ENCODE data around the gene SLC15A1. TPM values are rescaled to one million over a fixed set of nuclear protein-coding genes. Genes with fewer than 3 reads are reported as not detected.

Gene SLC15A1
- total RNA-seq, 2 donors from 2014 or later: 16.8 to 35.7 TPM

GRCh38 chr13:98677398-98677797, 75.1 kb downstream of the SLC15A1 start:
- ATAC-seq (no peak), DNase-seq (no peak)
- intact Hi-C loops (cut with DNase I, micrococcal nuclease): loop anchor here (10.0 kb wide), 2 partner anchors 233 to 823 kb away; no protein-coding TSS in a partner anchor

DNA sequence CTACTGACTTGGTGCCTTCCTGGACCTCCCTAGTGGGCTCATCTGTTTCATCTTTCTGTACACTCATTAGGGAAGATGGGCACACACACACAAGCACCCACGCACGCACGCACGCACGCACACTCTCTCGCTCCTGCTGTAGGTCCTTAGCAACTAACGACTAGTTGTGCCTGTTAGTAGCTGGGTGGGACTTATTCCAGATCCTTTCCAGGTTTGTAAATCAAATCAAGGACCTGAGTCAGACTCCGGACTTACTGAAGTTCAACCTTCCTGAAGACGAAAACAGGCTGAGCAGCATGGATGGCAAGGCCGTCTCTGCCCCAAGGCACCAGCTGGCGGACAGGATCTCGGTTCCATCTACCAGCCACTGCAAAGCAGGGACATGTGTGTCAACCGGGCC, 76.2 kb downstream of the SLC15A1 start:
- DNase-seq (no peak), ATAC-seq (no peak)
- intact Hi-C loops (cut with DNase I, micrococcal nuclease): loop anchor here (10.0 kb wide), 2 partner anchors 231 to 821 kb away; no protein-coding TSS in a partner anchor

- DNase-seq (no peak), ATAC-seq (no peak)
- intact Hi-C loops (cut with DNase I, micrococcal nuclease): loop anchor here (10.0 kb wide), 2 partner anchors 231 to 821 kb away; no protein-coding TSS in a partner anchor
These were observed 76.6 kb downstream of the SLC15A1 start for GRCh38 chr13:98675837-98676236.

- DNase-seq (no peak), ATAC-seq (no peak)
- intact Hi-C loops (cut with DNase I, micrococcal nuclease): loop anchor here (10.0 kb wide), 2 partner anchors 230 to 820 kb away; no protein-coding TSS in a partner anchor
These were observed 77.4 kb downstream of the SLC15A1 start for GRCh38 chr13:98675066-98675465.

GRCh38 chr13:98672947-98673613, 79.4 kb downstream of the SLC15A1 start:
- intact Hi-C loops (cut with DNase I, micrococcal nuclease): loop anchor here (10.0 kb wide), 2 partner anchors 228 to 818 kb away; no protein-coding TSS in a partner anchor
- DNase-seq (peak; percentile 74 to 78), ATAC-seq (peak; percentile 95)

DNA sequence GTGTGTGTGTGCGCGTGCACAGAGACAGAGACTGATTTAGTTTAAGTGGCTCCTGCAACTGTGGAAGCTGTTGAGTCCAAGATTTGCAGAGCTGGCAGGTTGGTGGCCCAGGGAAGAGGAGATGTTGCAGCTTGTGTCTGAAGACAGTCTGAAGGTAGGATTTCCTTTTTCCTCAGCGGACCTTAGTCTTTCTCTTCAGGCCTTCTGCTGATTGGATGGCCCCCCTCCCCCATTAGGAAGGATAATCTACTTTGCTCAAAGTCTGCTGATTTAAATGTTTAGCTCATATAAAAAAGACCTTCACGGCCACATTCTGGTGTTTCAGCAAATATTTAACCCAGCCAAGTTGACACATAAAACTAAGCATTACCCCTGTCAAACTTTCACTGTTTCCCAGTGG, 84.3 kb downstream of the SLC15A1 start:
- intact Hi-C loops (cut with DNase I, micrococcal nuclease): no loop called here
- no peak for ATAC-seq
- DNase-seq: no peak

DNA sequence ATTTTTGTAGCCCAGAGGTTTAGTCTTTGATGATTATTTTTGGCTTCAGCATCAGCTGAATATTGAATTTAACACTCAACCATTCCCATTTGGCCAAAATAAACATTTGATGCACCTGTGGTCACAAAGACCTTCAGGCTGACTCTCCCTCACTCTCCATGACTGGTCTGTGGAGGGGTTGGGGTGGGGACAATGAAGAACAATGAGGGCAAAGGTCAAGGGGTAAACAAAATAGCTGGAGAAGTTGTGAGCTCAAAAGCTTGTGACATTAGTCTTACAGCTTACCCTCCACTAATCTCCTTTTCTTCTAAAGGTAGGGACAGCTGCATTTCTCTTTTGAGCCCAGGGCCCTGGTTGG, 86.9 kb downstream of the SLC15A1 start:
- ATAC-seq (no peak), DNase-seq (no peak)
- intact Hi-C loops (cut with DNase I, micrococcal nuclease): no loop called here

- ATAC-seq: no peak
- intact Hi-C loops (cut with DNase I, micrococcal nuclease): no loop called here
- DNase-seq: no peak
These were observed 87.4 kb downstream of the SLC15A1 start for GRCh38 chr13:98664924-98665637.

- ATAC-seq: no peak
These were observed 88.0 kb downstream of the SLC15A1 start for GRCh38 chr13:98664510-98664909.

DNA sequence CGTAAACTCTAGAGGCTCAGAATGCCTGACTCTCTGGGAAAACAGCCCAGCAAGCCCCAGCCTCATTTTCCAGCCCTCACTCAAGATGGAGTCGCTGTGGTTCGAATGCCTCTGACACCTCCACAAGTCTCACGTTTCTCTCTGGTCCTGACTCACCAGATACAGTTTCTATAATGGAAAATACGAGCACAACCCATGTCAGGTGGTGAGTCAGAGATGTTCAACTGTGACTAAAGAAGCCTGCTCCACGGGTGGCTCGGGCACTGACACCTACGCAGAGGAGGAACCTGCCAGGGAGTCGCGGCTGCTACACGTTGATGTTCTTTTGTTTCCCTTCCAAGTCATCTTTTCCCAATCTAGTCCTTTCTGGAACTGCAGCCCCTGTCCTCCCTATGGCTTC, 88.4 kb downstream of the SLC15A1 start:
- no peak for ATAC-seq
- intact Hi-C loops (cut with DNase I, micrococcal nuclease): no loop called here
- DNase-seq: no peak

More at GRCh38 chr13:98664510-98664909, 88.0 kb downstream of the SLC15A1 start:
- intact Hi-C loops (cut with DNase I, micrococcal nuclease): no loop called here
- DNase-seq: no peak

- intact Hi-C loops (cut with DNase I, micrococcal nuclease): no loop called here
- peak; percentile 69 for ATAC-seq
- DNase-seq: no peak
These were observed 94.3 kb downstream of the SLC15A1 start for GRCh38 chr13:98658131-98658530.

DNA sequence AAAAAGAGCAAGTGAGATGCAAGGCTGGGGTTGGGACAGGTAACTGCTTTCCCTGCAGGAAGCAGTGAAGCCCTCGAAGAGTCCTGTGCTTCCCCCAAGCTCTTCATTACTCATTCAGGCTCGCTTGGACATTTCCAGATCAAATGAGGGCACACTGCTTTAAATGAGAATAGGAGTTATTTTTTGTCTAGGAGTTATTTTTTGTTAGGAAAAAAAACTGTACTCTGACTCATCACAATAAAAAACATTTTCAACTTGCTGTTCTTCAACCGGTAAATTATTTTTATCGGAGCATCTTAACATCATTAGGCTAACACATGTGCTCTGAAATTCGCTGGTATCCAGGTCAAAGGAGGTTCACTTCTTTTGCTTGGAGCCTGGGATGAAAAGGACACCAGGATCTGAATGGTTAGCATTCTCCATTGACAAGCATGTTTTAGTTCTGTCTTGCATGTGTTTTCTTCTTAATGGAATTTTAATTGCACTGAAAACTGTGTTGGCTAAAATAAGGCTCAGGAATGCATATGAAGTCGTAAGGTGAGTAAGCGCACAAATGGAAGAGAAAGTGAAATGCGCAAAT, 94.9 kb downstream of the SLC15A1 start:
- intact Hi-C loops (cut with DNase I, micrococcal nuclease): no loop called here
- ATAC-seq: no peak
- no peak for DNase-seq

GRCh38 chr13:98656223-98656622, 96.2 kb downstream of the SLC15A1 start:
- DNase-seq: no peak
- no peak for ATAC-seq
- intact Hi-C loops (cut with DNase I, micrococcal nuclease): no loop called here

DNA sequence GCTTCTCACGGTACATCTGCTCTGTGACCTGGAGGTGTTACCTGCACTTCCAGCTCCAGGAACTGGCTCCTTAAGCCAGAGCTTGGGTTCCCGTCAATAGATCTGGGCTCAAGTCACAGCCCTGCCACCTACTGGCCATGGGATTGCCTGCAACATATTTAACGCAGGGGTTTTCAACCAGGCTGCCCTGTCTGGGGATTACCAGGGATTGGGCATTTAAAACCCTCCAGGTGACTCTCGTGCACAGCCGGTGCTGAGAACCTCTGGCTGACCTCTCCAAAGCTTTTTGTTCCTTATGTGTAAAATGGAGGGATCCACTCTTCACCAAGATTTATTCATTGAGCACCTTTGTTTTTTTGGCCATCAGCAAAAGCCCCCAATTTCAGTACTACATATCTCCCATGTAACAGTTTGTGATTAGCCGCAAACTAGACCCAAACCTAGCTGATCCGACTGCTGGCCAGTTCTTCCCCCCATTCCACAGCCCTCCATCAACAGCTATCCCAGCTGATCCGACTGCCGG, 98.9 kb downstream of the SLC15A1 start:
- ATAC-seq (peak; percentile 56), DNase-seq (peak; percentile 85 to 90)
- intact Hi-C loops (cut with DNase I, micrococcal nuclease): loop anchor here in 1 of 2 donors (5.0 kb wide), 1 partner anchor 206 kb away; no protein-coding TSS in a partner anchor

DNA sequence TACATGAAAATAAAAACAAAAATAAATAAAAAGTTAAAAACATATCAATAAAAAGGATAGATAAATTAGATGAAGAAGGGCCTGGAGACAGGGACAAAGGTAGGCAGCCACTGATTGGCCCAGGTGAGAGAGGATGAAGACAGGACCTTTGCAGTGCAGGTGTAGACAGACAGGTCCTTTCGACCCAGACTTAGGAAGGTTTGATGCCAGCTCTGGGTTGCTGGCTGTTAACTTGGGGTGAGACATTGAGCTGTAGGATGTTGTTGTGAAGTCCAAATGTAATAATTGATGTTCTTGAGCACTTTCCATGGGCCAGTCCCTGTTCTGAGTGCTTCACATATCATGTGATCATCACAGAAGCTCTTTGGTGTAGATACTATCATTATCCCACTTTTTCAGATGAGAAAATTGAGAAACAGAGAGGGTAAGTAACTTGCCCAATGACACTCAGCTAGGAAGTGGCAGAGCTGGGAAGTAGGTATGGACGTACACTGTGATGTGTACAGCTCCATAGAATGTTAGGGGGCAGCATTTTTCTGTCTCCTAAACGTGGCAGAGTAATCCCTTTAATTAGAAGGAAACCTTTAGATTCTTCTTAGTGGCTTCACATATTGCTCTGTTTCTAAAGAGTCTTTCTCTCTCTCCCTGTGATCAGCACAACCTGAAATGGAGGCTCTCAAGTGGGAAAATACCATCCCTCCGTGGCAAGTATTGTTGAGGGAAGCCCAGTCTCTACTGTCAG, 99.6 kb downstream of the SLC15A1 start:
- ATAC-seq (no peak), DNase-seq (no peak)
- intact Hi-C loops (cut with DNase I, micrococcal nuclease): loop anchor here in 1 of 2 donors (5.0 kb wide), 1 partner anchor 206 kb away; no protein-coding TSS in a partner anchor

- no peak for DNase-seq
- ATAC-seq: no peak
- intact Hi-C loops (cut with DNase I, micrococcal nuclease): loop anchor here in 1 of 2 donors (5.0 kb wide), 1 partner anchor 205 kb away; no protein-coding TSS in a partner anchor
These were observed 100.2 kb downstream of the SLC15A1 start for GRCh38 chr13:98652276-98652675.

DNA sequence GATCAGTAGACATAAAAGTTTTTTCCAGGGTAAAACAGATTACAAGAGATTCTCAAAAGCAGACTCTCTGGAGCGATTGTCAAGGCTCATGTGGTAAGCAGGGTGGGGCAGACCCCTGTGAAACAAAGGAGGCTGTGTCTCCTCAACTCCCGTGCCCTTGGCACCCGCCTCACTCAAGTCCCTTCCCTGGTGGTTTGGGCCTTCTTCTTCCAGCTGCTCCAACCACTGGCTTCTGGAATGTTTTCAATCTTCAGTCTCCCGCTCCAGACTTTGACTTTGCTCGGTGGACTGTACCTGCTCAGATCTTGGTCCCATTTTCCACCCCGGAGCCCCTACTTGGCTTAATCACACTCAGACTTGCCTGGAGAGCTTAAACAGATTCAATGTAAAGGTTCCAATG, 100.7 kb downstream of the SLC15A1 start:
- DNase-seq: no peak
- no peak for ATAC-seq
- intact Hi-C loops (cut with DNase I, micrococcal nuclease): loop anchor here in 1 of 2 donors (5.0 kb wide), 1 partner anchor 204 kb away; no protein-coding TSS in a partner anchor

DNA sequence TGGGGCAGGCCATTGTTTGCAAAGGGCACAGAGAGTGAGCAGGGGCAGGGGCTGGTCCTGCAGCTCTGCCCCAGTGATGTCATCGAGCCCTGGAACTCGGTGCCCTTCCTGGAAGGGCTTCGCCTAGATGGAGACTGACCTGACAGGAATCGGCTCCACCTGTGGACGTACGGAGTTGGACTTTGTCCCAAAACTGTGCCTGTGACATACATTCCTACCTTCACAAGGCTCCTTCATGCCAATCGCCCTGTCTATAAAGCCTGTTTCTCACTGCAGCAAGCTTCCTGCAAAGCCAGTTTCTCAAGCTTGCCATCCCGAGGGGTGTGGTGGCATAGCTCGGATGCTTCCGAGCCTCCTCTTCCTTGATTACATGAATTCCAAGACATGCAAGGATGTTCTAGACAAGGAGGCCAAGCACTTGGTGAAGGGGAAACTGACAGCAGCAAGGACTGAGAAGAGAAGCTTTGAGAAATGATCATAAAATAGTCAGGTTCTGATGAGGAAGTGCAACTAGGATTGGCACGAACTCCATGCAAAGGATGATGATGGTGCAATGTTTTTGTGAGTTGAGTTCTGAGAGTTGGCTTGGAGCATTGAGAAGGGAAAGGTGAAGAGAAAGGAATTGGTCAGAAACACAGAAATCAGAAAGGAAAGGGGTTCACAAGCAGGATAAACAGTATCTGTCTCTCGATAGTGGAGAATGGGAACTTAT, 101.9 kb downstream of the SLC15A1 start:
- intact Hi-C loops (cut with DNase I, micrococcal nuclease): loop anchor here in 1 of 2 donors (5.0 kb wide), 1 partner anchor 203 kb away; no protein-coding TSS in a partner anchor
- ATAC-seq: peak; percentile 81
- DNase-seq: peak; percentile 84 to 96
